WTC11 (cell line): ENCODE measurements around the gene EDDM3A. TPM values are rescaled to one million over a fixed set of nuclear protein-coding genes. Genes with fewer than 3 reads are reported as not detected.

Experiments used
- ATAC-seq: fragments of 200-7000 bp; cut with Tn5 transposase; 2 replicates; pipeline ENCODE4 v1.10.0; 2021; ENCODE audit warnings: mild to moderate bottlenecking, moderate library complexity
- CTCF ChIA-PET: fragments of 300-600 bp; sonication (Branson Sonifier 250); formaldehyde crosslinking; loops from one replicate; lab custom pipeline; 2021; ENCODE audit warnings: antibody characterized with exemption; lab: Charles Lee
- POLR2A ChIA-PET: fragments of 350-600 bp; sonication (Branson Sonifier 250); formaldehyde crosslinking; loops from one replicate; lab custom pipeline; 2021; ENCODE audit warnings: antibody characterized with exemption; lab: Charles Lee
- DNase-seq: peaks from one replicate; pipeline ENCODE4 v3.0.0; 2021; ENCODE audit warnings: low spot score
- H3K27ac Mint-ChIP-seq: 2 replicates; pipeline ENCODE4 v1.8.0; 2021; ENCODE audit warnings: mixed read lengths
- H3K27me3 Mint-ChIP-seq: 2 replicates; pipeline ENCODE4 v1.8.0; 2021; ENCODE audit warnings: low read depth, mild to moderate bottlenecking, moderate library complexity, mixed read lengths
- H3K36me3 Mint-ChIP-seq: 2 replicates; pipeline ENCODE4 v1.8.0; 2021; ENCODE audit warnings: mixed read lengths
- H3K4me1 Mint-ChIP-seq: 2 replicates; pipeline ENCODE4 v1.8.0; 2022; ENCODE audit warnings: mixed read lengths
- H3K4me3 Mint-ChIP-seq: 2 replicates; pipeline ENCODE4 v1.8.0; 2021; ENCODE audit warnings: mild to moderate bottlenecking, moderate library complexity, mixed read lengths
- H3K9me3 Mint-ChIP-seq: 2 replicates; pipeline ENCODE4 v1.8.0; 2021; ENCODE audit warnings: mixed read lengths
- ATF1 ChIP-seq: sonication (generic); formaldehyde crosslinking; IDR thresholded peaks from 2 replicates; pipeline ENCODE4 v1.8.1; 2023; ENCODE audit warnings: mild to moderate bottlenecking, moderate library complexity, missing genetic modification reagents
- ATF6 ChIP-seq: sonication (generic); formaldehyde crosslinking; IDR thresholded peaks from 2 replicates; pipeline ENCODE4 v1.8.1; 2023; ENCODE audit warnings: mild to moderate bottlenecking, missing genetic modification reagents
- FOXK1 ChIP-seq: sonication (generic); formaldehyde crosslinking; IDR thresholded peaks from 2 replicates; pipeline ENCODE4 v1.8.0; 2022; ENCODE audit warnings: mild to moderate bottlenecking, moderate library complexity, missing genetic modification reagents
- HMGXB4 ChIP-seq: sonication (generic); formaldehyde crosslinking; IDR thresholded peaks from 2 replicates; pipeline ENCODE4 v1.8.1; 2023; ENCODE audit warnings: mild to moderate bottlenecking, moderate library complexity, missing genetic modification reagents
- MXD4 ChIP-seq: fragments of 250-450 bp; sonication (Bioruptor Pico); IDR thresholded peaks from 2 replicates; pipeline ENCODE4 v1.8.0; 2021; ENCODE audit warnings: mild to moderate bottlenecking, moderate library complexity, borderline replicate concordance
- NR1H2 ChIP-seq: sonication (generic); formaldehyde crosslinking; IDR thresholded peaks from 2 replicates; pipeline ENCODE4 v1.9.0; 2021; ENCODE audit warnings: mild to moderate bottlenecking, moderate library complexity, missing genetic modification reagents
- NR2C2 ChIP-seq: sonication (generic); formaldehyde crosslinking; IDR thresholded peaks from 2 replicates; pipeline ENCODE4 v1.8.0; 2022; ENCODE audit warnings: mild to moderate bottlenecking, missing genetic modification reagents
- NR3C1 ChIP-seq: sonication (generic); formaldehyde crosslinking; conservative IDR thresholded peaks from 2 replicates; pipeline ENCODE4 v1.8.1; 2023; ENCODE audit warnings: low read depth, mild to moderate bottlenecking, missing genetic modification reagents
- OVOL2 ChIP-seq: fragments of 250-450 bp; sonication (Bioruptor Pico); IDR thresholded peaks from 2 replicates; pipeline ENCODE4 v1.9.0; 2021; ENCODE audit warnings: mild to moderate bottlenecking, borderline replicate concordance
- ZNF138 ChIP-seq: sonication (generic); formaldehyde crosslinking; conservative IDR thresholded peaks from 2 replicates; pipeline ENCODE4 v1.8.1; 2022; ENCODE audit warnings: mild to moderate bottlenecking, moderate library complexity, missing genetic modification reagents
- ZNF532 ChIP-seq: fragments of 250-450 bp; sonication (Bioruptor Pico); IDR thresholded peaks from 2 replicates; pipeline ENCODE4 v1.9.0; 2021; ENCODE audit warnings: mild to moderate bottlenecking, borderline replicate concordance
- total RNA-seq: library from RNA; stranded (reverse); gene quantifications from 3 replicates; pipeline ENCODE4 v1.2.3, GENCODE V29; 2021
- TF ChIP-seq, protein P1 (sequence below): fragments of 250-450 bp; sonication (Bioruptor Pico); conservative IDR thresholded peaks from 2 replicates; pipeline ENCODE4 v1.9.0; 2021; ENCODE audit warnings: mild to moderate bottlenecking
- TF ChIP-seq, protein P2 (sequence below): sonication (generic); formaldehyde crosslinking; IDR thresholded peaks from 2 replicates; pipeline ENCODE4 v1.8.1; 2023; ENCODE audit warnings: mild to moderate bottlenecking, missing genetic modification reagents

EDDM3A gene
- total RNA-seq, 1 experiment from 2014 or later: 0.20 TPM

DNA sequence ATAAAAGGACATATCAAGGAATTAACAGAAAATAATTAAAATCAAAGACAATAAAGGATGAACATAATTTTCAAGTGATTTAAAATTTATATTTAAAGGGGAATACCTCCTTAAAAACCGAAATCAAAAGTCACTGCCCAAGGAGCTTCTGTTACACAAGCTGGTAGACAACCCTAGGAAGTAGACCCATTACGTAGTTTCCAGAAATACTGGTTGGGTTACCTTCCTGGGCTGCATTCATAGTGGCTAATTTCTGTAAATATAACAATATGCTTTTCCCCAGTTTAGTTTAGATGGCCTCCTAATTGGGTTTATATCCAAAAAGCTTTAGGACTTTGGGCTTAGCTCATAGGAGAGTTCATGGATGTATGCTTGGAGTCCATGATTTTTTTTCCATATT, 2.1 kb upstream of the EDDM3A start (continued):
- TF ChIP-seq, protein P1, sequence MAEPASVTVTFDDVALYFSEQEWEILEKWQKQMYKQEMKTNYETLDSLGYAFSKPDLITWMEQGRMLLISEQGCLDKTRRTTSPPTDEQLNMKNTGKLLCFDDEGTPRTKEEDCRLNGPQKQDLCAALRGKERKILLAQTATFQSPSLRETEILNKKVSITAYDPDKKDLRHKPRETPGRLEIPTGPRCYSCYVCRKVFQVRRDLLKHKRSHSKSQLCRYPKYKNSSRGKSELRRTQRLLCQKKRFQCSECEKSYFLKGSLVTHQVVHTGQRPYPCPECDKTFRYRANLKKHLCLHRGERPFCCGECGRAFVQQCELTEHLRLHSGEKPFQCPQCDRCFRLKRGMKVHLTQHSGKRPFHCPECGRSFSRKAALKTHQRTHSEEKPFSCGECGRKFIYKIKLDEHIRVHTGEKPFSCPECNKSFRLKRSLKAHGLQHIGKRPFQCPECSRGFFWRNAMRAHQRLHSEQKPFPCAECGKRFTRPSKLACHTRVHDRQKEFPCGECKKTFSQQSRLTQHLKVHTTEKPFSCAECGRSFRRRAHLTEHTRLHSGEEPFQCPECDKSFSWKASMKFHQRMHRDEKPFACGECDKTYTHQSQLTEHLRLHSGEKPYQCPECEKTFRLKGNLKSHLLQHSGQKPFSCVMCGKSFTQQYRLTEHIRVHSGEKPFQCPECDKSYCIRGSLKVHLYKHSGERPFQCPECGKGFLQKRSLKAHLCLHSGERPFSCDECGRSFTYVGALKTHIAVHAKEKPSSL (CRISPR knock-in tag): no peak
- TF ChIP-seq OVOL2 (CRISPR knock-in tag): no peak
- TF ChIP-seq NR3C1 (CRISPR knock-in tag): no peak
- no peak for TF ChIP-seq ZNF138 (CRISPR knock-in tag)
- TF ChIP-seq ATF1: no peak
- TF ChIP-seq, protein P2, sequence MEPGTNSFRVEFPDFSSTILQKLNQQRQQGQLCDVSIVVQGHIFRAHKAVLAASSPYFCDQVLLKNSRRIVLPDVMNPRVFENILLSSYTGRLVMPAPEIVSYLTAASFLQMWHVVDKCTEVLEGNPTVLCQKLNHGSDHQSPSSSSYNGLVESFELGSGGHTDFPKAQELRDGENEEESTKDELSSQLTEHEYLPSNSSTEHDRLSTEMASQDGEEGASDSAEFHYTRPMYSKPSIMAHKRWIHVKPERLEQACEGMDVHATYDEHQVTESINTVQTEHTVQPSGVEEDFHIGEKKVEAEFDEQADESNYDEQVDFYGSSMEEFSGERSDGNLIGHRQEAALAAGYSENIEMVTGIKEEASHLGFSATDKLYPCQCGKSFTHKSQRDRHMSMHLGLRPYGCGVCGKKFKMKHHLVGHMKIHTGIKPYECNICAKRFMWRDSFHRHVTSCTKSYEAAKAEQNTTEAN: no peak

DNA sequence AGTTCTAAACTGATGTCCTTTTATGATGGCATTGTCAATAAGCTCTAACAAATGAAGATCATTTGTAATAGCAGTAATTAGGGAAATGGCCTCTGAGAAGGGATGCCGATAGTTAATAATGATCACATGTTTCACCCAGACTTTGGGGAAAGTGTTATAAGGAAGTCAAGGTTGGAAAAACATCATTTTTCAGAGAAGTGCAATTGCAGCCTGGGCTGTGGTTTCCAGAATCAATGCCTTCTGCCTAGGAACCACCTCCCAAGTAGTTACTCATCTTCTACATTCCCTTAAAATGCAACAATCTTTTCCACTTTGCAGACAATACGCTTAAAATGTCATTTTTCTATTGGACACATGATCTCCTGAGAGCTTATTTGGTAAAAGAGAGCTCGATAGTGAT, 879 bp downstream of the EDDM3A start:
- ATAC-seq (no peak), DNase-seq (no peak)
- H3K27ac Mint-ChIP-seq: no peak overlapping the region
- H3K4me3 Mint-ChIP-seq: no peak overlapping the region
- POLR2A ChIA-PET: no interaction called here
- CTCF ChIA-PET: interaction anchor here (0.8 to 4.5 kb wide), 4 partner anchors 11 to 225 kb away, joined by 3 to 22 read pairs (median 8); no protein-coding TSS in a partner anchor
- H3K9me3 Mint-ChIP-seq: peaks cover 6% of the 10 kb centered on the region
- peaks cover 8% of the 10 kb centered on the region for H3K36me3 Mint-ChIP-seq
- H3K27me3 Mint-ChIP-seq: no peaks in the 10 kb centered on the region
- peaks cover 22% of the 10 kb centered on the region for H3K4me1 Mint-ChIP-seq
- TF ChIP-seq ZNF532 (CRISPR knock-in tag): no peak
- no peak for TF ChIP-seq HMGXB4 (CRISPR knock-in tag)
- no peak for TF ChIP-seq NR1H2 (CRISPR knock-in tag)
- no peak for TF ChIP-seq MXD4
- TF ChIP-seq NR2C2 (CRISPR knock-in tag): no peak
- TF ChIP-seq ATF6 (CRISPR knock-in tag): no peak
- TF ChIP-seq FOXK1 (CRISPR knock-in tag): no peak
